ENCODE data around the gene C1QC.
A peak's percentile ranks its signal among the peaks of the same experiment; 100 is the strongest.
"Not testable (repeated sequence)": the region's sequence is repeated elsewhere in the genome, so short reads cannot be mapped to it uniquely, and the experiment has no call there.

Gene C1QC

GRCh38 chr1:22651941-22652856 lies 8.8 kb downstream of the C1QC start:
- no peak for DNase-seq

- no peak for DNase-seq
These were observed 9.5 kb downstream of the C1QC start, which contains the start of gene C1QB for GRCh38 chr1:22652881-22653316. C1QB (plus strand) TSS chr1:22653236; CDS start chr1:22659463, 6,227 bp downstream.

GRCh38 chr1:22654692-22655091 lies 11.3 kb downstream of the C1QC start:
- DNase-seq: no peak

GRCh38 chr1:22658385-22659163 lies 15.1 kb downstream of the C1QC start:
- DNase-seq: no peak

- no peak for DNase-seq
These were observed 17.3 kb downstream of the C1QC start for GRCh38 chr1:22660716-22661241.

- DNase-seq: no peak
These were observed 18.4 kb downstream of the C1QC start for GRCh38 chr1:22661880-22662279.

GRCh38 chr1:22662318-22662717 lies 18.9 kb downstream of the C1QC start:
- peak; percentile 24 for DNase-seq

GRCh38 chr1:22662986-22663408 lies 19.6 kb downstream of the C1QC start:
- DNase-seq: no peak

- no peak for DNase-seq
These were observed 22.3 kb downstream of the C1QC start for GRCh38 chr1:22665752-22666151.

GRCh38 chr1:22666412-22666811 lies 23.0 kb downstream of the C1QC start:
- no peak for DNase-seq

GRCh38 chr1:22668840-22669239 lies 25.4 kb downstream of the C1QC start:
- not testable (repeated sequence) for DNase-seq

- no peak for DNase-seq
These were observed 27.0 kb downstream of the C1QC start for GRCh38 chr1:22670352-22670975.

GRCh38 chr1:22671999-22672398 lies 28.6 kb downstream of the C1QC start:
- no peak for DNase-seq

- peak; percentile 15 for DNase-seq
These were observed 30.3 kb downstream of the C1QC start for GRCh38 chr1:22673486-22674409.

- DNase-seq: no peak
These were observed 30.9 kb downstream of the C1QC start for GRCh38 chr1:22674410-22674749.

- not testable (repeated sequence) for DNase-seq
These were observed 32.7 kb downstream of the C1QC start for GRCh38 chr1:22676151-22676550.

- no peak for DNase-seq
These were observed 33.6 kb downstream of the C1QC start for GRCh38 chr1:22676916-22677583.

- DNase-seq: no peak
These were observed 34.8 kb downstream of the C1QC start for GRCh38 chr1:22677931-22678896.

GRCh38 chr1:22680726-22681125 lies 37.3 kb downstream of the C1QC start:
- no peak for DNase-seq
